H9 (cell line): ENCODE measurements around the gene YKT6. TPM values are rescaled to one million over a fixed set of nuclear protein-coding genes. Genes with fewer than 3 reads are reported as not detected.

ENCODE experiments used
- DNase-seq: peaks from one replicate; pipeline ENCODE4 v3.0.0-alpha.2; 2017
- H2AFZ ChIP-seq: one replicate; pipeline ENCODE4 v1.6.1; 2013; ENCODE audit warnings: mild to moderate bottlenecking, low read length, control low read depth, moderate library complexity
- H2AK5ac ChIP-seq: 2 replicates; pipeline ENCODE4 v1.6.1; 2013; ENCODE audit warnings: low read length, control low read depth, mixed read lengths; ENCODE audit not compliant: insufficient read length
- H2BK120ac ChIP-seq: one replicate; pipeline ENCODE4 v1.6.1; 2013; ENCODE audit warnings: low read depth, mild to moderate bottlenecking, low read length, control low read depth, inconsistent platforms; ENCODE audit not compliant: poor library complexity, severe bottlenecking
- H2BK12ac ChIP-seq: 2 replicates; pipeline ENCODE4 v1.6.1; 2013; ENCODE audit warnings: low read length, control low read depth, mixed read lengths, low read depth; ENCODE audit not compliant: insufficient read length
- H2BK15ac ChIP-seq: 2 replicates; pipeline ENCODE4 v1.6.1; 2013; ENCODE audit warnings: low read depth, low read length, control low read depth
- H2BK20ac ChIP-seq: one replicate; pipeline ENCODE4 v1.6.1; 2013; ENCODE audit warnings: low read depth, mild to moderate bottlenecking, low read length, control low read depth, inconsistent platforms; ENCODE audit not compliant: poor library complexity, severe bottlenecking
- H2BK5ac ChIP-seq: 2 replicates; pipeline ENCODE4 v1.6.1; 2013; ENCODE audit warnings: low read length, control low read depth, mixed read lengths; ENCODE audit not compliant: insufficient read length
- H3K14ac ChIP-seq: 2 replicates; pipeline ENCODE4 v1.6.1; 2013; ENCODE audit warnings: low read length, control low read depth; ENCODE audit not compliant: insufficient read depth
- H3K18ac ChIP-seq: 2 replicates; pipeline ENCODE4 v1.6.1; 2013; ENCODE audit warnings: low read depth, mild to moderate bottlenecking, mixed read lengths, low read length, control low read depth; ENCODE audit not compliant: insufficient read length
- H3K23ac ChIP-seq: 2 replicates; pipeline ENCODE4 v1.6.1; 2013; ENCODE audit warnings: low read length, control low read depth, mixed read lengths, low read depth; ENCODE audit not compliant: insufficient read length
- H3K23me2 ChIP-seq: 2 replicates; pipeline ENCODE4 v1.6.1; 2013; ENCODE audit warnings: low read depth, mild to moderate bottlenecking, mixed read lengths, low read length, control low read depth; ENCODE audit not compliant: insufficient read length, poor library complexity, severe bottlenecking
- H3K27ac ChIP-seq: 2 replicates; pipeline ENCODE4 v1.5.1; 2013; ENCODE audit warnings: low read length, control low read depth, mixed read lengths, low read depth; ENCODE audit not compliant: insufficient read length
- H3K27me3 ChIP-seq: 2 replicates; pipeline ENCODE4 v1.6.1; 2013; ENCODE audit warnings: low read length, control low read depth, inconsistent platforms; ENCODE audit not compliant: insufficient read depth
- H3K4ac ChIP-seq: 2 replicates; pipeline ENCODE4 v1.6.1; 2013; ENCODE audit warnings: low read depth, mild to moderate bottlenecking, control low read depth, inconsistent platforms, low read length, moderate library complexity
- H3K4me1 ChIP-seq: 2 replicates; pipeline ENCODE4 v1.6.1; 2013; ENCODE audit warnings: low read length, control low read depth, inconsistent platforms; ENCODE audit not compliant: insufficient read depth
- H3K4me2 ChIP-seq: 2 replicates; pipeline ENCODE4 v1.6.1; 2013; ENCODE audit warnings: low read length, control low read depth, mixed read lengths; ENCODE audit not compliant: insufficient read length, insufficient read depth
- H3K56ac ChIP-seq: 2 replicates; pipeline ENCODE4 v1.6.1; 2013; ENCODE audit warnings: low read depth, mild to moderate bottlenecking, mixed read lengths, low read length, control low read depth; ENCODE audit not compliant: insufficient read length
- H3K79me1 ChIP-seq: 2 replicates; pipeline ENCODE4 v1.6.1; 2013; ENCODE audit warnings: low read depth, mild to moderate bottlenecking, moderate library complexity, low read length, control low read depth, inconsistent platforms; ENCODE audit not compliant: insufficient read depth, poor library complexity, severe bottlenecking
- H3K79me2 ChIP-seq: 2 replicates; pipeline ENCODE4 v1.6.1; 2013; ENCODE audit warnings: low read length, control low read depth, inconsistent platforms; ENCODE audit not compliant: insufficient read depth
- H3K9ac ChIP-seq: 2 replicates; pipeline ENCODE4 v1.6.1; 2013; ENCODE audit warnings: low read length, control low read depth, mixed read lengths; ENCODE audit not compliant: insufficient read length; ENCODE audit errors: extremely low read depth
- H3K9me3 ChIP-seq: one replicate; pipeline ENCODE4 v1.6.1; 2013; ENCODE audit warnings: low read depth, low read length, inconsistent platforms; ENCODE audit not compliant: control insufficient read depth
- H3T11ph ChIP-seq: one replicate; pipeline ENCODE4 v1.6.1; 2013; ENCODE audit warnings: mild to moderate bottlenecking, low read length, control low read depth, inconsistent platforms
- H4K20me1 ChIP-seq: one replicate; pipeline ENCODE4 v1.6.1; 2013; ENCODE audit not compliant: control insufficient read depth, insufficient read length, insufficient read depth
- H4K5ac ChIP-seq: 2 replicates; pipeline ENCODE4 v1.6.1; 2013; ENCODE audit warnings: low read depth, mild to moderate bottlenecking, mixed read lengths, low read length, control low read depth; ENCODE audit not compliant: insufficient read length
- H4K8ac ChIP-seq: replicated peaks from 2 replicates; pipeline ENCODE4 v1.6.1; 2013; ENCODE audit warnings: low read length, control low read depth, mixed read lengths, low read depth; ENCODE audit not compliant: insufficient read length
- H4K91ac ChIP-seq: 2 replicates; pipeline ENCODE4 v1.6.1; 2013; ENCODE audit warnings: low read depth, mild to moderate bottlenecking, moderate library complexity, mixed read lengths, low read length, control low read depth; ENCODE audit not compliant: insufficient read length
- H3K27ac Mint-ChIP-seq, 3 experiments: 2 replicates in 2 of 3; 3 replicates in 1 of 3; pipeline ENCODE4 v1.8.0; 2020 to 2021; ENCODE audit warnings: mixed read lengths in 3 of 3, mild to moderate bottlenecking in 1 of 3, moderate library complexity in 1 of 3
- H3K27me3 Mint-ChIP-seq: 2 replicates; pipeline ENCODE4 v1.8.0; 2021; ENCODE audit warnings: low read depth, mild to moderate bottlenecking, moderate library complexity, mixed read lengths
- H3K36me3 Mint-ChIP-seq, 3 experiments: 2 replicates in 2 of 3; 3 replicates in 1 of 3; pipeline ENCODE4 v1.8.0; 2020 to 2021; ENCODE audit warnings: low read depth in 3 of 3, mixed read lengths in 3 of 3; ENCODE audit not compliant: insufficient read depth in 1 of 3
- H3K4me1 Mint-ChIP-seq, 2 experiments: 2 replicates each; pipeline ENCODE4 v1.8.0; 2020; ENCODE audit warnings: mixed read lengths in 2 of 2
- H3K4me3 Mint-ChIP-seq, 2 experiments: 2 replicates in 1 of 2; 3 replicates in 1 of 2; pipeline ENCODE4 v1.8.0; 2020 to 2021; ENCODE audit warnings: mild to moderate bottlenecking in 2 of 2, mixed read lengths in 2 of 2, moderate library complexity in 1 of 2
- H3K9me3 Mint-ChIP-seq, 2 experiments: 2 replicates in 1 of 2; 3 replicates in 1 of 2; pipeline ENCODE4 v1.8.0; 2020; ENCODE audit warnings: mild to moderate bottlenecking in 2 of 2, mixed read lengths in 2 of 2, moderate library complexity in 1 of 2
- CTCF ChIP-seq: fragments of 200-600 bp; sonication (generic); conservative IDR thresholded peaks from 3 replicates; pipeline ENCODE4 v1.8.0; 2021; ENCODE audit warnings: antibody characterized with exemption, mild to moderate bottlenecking
- WGBS: extraction: QIAGEN DNeasy Blood & Tissue Kit; methylation state at CpG from one replicate; pipeline ENCODE4 v1.1.7; 2013; ENCODE audit warnings: missing lambda C conversion rate, low lambda C conversion rate, mixed read lengths; ENCODE audit not compliant: insufficient read length; ENCODE audit errors: extremely low coverage; 5-methylcytosine and 5-hydroxymethylcytosine counted together
- total RNA-seq: library from RNA; stranded (reverse); gene quantifications from 2 replicates; pipeline ENCODE4 v1.2.1, GENCODE V29; 2021

The YKT6 gene
- total RNA-seq, 1 experiment from 2014 or later, result 104 TPM

DNA sequence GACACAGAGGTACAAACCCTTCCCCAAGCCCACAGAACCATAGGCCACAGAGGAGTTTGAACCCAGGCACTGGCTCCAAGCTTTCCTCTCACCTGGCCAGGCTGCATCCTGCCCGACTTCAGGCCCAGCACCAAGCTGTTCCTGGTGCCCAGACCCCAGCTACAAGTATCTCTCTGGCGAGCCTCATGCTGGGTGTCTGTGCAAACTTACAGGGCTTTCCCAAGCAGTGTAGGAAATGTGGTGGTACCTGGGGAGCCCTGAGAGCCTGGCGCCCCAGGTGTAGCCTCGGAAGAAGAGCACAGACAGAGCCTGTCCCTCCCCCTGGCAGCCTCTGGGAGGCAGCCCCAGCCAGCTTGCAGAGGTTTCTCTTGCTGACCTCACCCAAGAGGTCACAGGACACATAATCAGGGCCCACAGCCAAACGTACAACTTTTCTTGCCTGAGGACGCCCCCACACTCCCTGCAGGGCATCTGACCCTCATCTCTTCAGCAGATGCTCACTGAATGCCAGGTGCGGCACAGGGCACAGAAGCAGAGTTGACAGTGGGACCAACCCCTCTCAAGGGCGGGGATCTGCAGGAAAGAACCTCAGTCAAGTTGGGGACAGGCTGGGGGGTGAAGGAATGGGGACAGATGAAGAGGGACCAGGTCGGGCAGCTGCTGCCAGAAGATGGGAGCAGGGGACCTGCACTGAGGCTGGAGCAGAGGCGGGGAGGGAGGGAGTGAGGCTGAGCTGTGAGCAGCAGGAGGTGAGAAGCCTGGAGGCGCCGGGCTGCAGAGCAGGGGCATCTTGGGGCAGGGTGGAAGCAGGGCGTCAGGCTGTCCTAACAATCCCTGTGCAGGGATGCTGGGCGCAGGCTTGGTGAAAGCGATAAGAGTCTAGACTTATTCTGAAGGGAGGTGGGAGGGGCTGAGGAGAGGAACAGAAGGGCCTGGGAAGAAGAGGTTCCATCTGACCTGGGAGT lies 43.4 kb upstream of the YKT6 start:
- H3K36me3 Mint-ChIP-seq, result no peaks in the 10 kb centered on the region

More for the DNA sequence above, 43.4 kb upstream of the YKT6 start:
- no peak overlapping the region for H3K18ac ChIP-seq
- no peak overlapping the region for H2BK120ac ChIP-seq
- no peak overlapping the region for H3K4ac ChIP-seq
- H3K79me1 ChIP-seq, result no peaks in the 10 kb centered on the region
- Mint-ChIP-seq H3K9me3 (no peaks in the 10 kb centered on the region), H3K4me3 (no peak overlapping the region; a peak in 1 of 5 replicates), H3K4me1 (peaks cover 3 to 7% of the 10 kb centered on the region in 2 experiments; a peak in 2 of 4 replicates), H3K27ac (no peak overlapping the region), H3K27me3 (peaks cover 2% of the 10 kb centered on the region)
- H4K5ac ChIP-seq, result no peak overlapping the region
- H3K23me2 ChIP-seq, result no peaks in the 10 kb centered on the region
- no peak overlapping the region for H4K8ac ChIP-seq
- no peak overlapping the region for H3K14ac ChIP-seq
- no peak overlapping the region for H2AK5ac ChIP-seq
- H3K27ac ChIP-seq, result no peak overlapping the region
- H4K20me1 ChIP-seq, result no peaks in the 10 kb centered on the region
- H2AFZ ChIP-seq, result no peak overlapping the region
- no peak overlapping the region for H3K4me2 ChIP-seq
- H2BK15ac ChIP-seq, result no peak overlapping the region
- H3K27me3 ChIP-seq, result no peaks in the 10 kb centered on the region
- H4K91ac ChIP-seq, result no peak overlapping the region
- no peak overlapping the region for H3K56ac ChIP-seq
- H3K9ac ChIP-seq, result no peak overlapping the region
- no peak overlapping the region for H3K23ac ChIP-seq
- no peaks in the 10 kb centered on the region for H3K79me2 ChIP-seq
- H3K4me1 ChIP-seq, result no peaks in the 10 kb centered on the region
- peak; percentile 28; the same call in 2 of the 3 replicates for TF ChIP-seq CTCF
- H2BK20ac ChIP-seq, result no peak overlapping the region
- H2BK12ac ChIP-seq, result no peak overlapping the region
- no peak overlapping the region for H2BK5ac ChIP-seq
- H3K9me3 ChIP-seq, result no peaks in the 10 kb centered on the region
- H3T11ph ChIP-seq, result no peak overlapping the region
- WGBS, result no CpG with 5 or more reads among the region's 15 CpGs
- DNase-seq, result peak; percentile 27
